GM19023 (cell line): ENCODE measurements around the gene EIF5A.

Source experiments
- ATAC-seq: cut with Tn5 transposase; IDR thresholded peaks from one replicate; pipeline ENCODE4 v1.9.1; 2021; ENCODE audit warnings: mild to moderate bottlenecking, moderate library complexity; ENCODE audit not compliant: unreplicated experiment

Gene EIF5A

DNA sequence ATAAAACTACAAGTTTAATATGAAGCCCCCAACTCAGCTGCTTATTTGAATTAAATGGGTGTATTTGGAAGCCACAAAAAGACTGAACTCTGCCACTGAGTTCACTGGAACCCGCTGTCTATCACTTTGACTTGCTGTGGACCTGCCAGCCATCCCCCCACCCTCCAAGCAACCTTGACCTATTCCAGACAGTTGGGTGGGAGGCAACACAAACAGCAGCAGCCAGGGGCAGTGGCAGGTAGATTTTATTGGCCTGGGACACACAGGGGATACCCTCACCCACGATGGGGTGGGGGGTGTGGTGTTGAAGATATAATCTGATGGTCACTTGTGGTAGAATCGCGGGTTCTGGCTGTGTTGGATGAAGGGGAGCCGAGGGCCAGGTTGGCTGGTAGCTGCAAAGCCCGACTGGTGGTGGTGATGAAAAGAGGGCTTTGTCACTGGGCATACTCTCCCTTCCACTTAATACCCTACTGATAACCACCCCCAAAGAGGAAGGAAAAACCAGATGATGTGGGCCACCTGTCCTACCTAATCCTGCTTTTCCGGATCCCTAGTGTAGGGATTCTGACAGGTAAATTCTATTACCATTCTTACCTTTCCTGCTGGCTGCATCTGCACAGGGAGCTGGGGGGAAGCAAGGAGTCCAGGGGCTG, 5.1 kb downstream of the EIF5A start:
- ATAC-seq: no peak

DNA sequence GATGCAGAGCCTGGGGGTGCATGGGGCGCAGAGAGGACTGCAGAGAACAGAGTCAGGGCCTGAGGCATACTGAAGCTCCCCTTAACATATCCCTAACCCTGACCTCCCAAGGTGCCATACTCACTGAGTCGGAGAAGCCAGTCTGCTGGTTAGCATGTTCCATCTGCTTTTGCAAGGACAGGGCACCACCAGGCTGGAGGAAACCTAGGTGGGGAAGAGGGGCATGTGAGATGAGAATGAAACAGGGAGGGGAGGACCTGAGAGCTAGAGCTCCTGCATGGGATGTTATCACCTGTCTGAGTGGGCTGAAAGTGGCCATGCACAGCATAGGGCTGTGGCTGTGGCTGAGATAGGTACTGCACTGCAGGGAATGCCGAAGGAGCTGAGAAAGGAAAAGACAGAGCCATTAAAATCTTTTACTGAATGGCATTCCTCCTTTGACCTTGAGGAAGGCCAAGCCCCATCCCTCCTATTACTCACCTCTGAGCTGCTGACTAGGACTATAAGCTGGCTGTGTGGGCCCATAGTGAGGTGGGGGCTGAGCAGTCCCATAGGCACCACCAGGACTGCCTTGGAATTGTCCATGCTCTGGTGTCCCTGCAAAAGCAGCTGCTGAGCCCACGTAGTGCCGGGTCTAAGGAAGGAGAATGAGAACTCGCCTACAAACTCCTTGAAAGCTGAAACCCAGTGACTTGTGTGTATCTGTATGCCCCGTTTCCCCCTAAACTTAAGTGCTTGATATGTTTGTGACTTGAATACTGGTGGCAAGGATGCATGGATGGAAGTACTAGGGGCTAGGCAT, 5.9 kb downstream of the EIF5A start:
- no peak for ATAC-seq

DNA sequence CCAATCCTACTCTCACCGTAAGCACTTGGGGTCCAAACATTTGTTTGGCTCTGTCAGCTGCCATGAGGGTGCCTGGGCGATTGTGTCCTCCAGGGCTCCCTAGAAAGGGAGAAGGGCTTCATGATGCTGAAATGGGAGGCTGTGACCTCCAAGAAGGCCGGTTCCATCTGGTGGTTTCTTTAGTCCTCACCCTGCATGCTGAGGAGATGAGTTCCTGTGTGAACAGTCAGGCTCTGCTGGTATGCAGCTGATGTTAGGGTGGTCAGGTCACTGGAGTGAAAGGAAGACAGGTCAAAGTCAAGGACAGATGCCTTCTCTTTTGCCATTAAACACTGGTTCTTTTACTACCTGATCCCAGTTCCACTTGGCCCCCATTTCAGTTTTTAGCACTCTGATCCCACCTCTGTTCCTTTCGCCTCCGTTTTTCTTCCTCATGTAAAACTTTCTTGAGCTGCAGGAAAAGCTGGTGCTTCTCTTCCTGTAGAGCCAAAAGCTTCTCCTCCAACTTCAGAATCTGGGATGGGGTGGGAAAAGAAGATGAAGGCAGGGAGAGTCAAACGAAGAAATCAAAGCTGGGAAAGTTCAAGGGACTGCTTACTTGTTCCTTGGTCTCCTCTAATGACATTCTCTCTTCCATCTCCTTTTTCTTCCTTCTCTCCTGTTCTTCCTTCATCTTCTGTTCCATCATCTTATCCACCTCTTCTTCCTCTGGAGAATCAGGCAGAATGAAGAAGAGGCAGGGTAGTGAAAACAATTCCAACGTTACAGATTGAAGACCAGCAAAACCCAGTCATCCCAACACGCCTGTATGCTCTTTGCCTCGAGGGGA, 6.7 kb downstream of the EIF5A start:
- no peak for ATAC-seq

DNA sequence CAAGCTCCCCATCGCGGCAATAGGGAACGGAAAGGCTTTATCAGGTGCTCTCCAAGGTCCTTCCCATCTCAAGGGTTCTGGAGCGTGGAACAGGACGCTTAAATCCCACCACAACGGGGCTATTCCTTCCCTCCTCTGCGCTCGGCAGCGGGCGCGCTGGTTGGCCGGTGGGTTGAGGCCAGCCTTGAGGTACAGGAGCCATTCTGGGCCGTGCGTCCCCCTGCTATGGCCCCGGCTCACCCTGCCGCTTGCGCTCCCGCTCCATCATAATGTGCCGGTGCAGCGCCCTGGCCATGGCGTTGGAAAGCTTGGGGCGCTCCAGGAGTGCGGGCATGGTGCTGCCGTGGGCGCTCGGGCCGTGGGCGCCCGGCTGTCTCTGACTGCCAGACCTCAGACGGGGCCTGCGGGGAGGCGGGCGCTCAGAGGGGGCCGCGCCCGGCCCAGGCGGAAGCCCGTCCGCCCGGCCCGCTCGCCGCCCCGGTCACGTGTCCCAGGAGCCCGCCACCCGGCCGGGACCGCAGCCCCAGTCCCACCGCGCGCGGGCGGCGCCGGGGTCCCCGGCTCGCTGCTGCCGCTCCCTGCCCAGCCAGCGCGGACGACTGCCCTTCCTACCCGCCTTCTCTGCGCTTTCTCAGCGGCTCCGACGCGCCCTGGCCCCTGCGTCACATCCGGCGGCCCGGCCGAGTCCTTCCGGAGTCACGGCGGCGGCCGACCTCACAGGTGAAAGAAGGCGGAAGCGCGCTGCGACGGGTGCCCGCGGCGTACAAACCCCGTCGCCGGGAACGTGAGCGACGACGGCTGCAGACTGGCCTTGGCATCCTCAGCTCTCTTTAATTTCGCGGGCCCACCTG, 7.5 kb downstream of the EIF5A start, which contains the start of gene GPS2:
GPS2 (minus strand) TSS at position 642 of the 851 bp plus-strand sequence; CDS start at position 334, 308 bp downstream.
- peak; percentile 88 for ATAC-seq

DNA sequence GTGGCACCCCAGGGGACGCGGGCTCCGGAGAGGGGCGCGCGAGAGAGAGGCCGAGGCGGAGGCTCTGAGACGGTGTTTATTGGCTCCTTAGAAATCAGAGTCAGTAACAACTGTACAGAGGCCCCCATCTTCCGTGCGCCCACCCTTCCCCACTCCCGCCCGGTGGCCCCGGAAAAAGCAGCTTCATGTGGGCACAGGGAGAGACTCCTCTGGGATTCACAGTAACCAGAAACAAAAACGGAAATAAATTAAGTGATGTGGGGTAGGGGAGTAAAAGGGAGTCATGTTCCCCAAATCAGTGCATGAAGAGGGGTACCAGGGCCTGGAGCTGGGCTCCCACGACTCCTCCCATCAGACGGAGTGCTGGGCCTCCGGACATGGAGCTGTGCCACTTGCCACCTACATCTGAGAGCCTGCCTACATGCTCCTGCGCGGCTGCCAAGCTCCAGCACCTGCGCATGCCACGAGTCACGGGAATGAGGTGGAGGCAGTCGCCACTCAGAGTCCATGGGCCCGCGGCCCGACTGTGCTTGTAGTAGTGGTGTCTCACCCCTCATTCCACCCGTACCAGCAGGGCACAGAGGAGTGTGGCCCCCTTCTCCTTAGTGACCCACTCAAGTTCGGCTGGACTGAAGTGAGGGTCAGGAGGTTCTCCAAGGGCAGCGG, 8.3 kb downstream of the EIF5A start:
- ATAC-seq: peak; percentile 22

DNA sequence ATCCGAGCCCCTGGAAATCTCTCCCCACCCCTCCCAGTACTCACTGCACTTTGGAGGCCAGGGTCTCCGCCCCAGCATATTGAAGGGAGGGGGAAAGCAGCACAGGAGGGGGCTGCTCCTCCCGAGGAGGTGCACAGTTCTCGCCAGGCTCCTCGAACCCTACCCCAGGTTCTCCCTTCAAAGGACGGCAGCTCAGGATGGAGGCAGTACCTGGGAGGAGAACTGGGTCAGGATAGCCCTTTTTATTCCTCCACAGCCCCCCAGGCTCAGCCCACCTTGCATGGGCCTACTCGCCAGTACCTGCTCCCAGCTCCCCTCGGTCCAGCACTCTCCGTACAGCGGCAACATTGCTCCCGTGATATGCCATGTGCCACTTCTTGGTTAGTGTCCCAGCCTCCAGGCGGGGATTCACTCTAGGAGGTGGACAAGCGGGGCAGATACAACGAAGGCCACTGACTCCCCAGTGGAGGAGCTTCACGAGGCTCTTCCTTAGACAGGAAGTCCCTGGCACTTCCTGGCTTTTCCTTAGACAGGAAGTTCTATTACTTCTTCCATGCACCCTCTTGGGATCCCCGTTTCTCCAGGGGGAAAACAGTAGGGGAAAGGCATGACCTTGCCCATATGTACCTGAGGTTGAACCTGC, 9.9 kb downstream of the EIF5A start:
- ATAC-seq: no peak

DNA sequence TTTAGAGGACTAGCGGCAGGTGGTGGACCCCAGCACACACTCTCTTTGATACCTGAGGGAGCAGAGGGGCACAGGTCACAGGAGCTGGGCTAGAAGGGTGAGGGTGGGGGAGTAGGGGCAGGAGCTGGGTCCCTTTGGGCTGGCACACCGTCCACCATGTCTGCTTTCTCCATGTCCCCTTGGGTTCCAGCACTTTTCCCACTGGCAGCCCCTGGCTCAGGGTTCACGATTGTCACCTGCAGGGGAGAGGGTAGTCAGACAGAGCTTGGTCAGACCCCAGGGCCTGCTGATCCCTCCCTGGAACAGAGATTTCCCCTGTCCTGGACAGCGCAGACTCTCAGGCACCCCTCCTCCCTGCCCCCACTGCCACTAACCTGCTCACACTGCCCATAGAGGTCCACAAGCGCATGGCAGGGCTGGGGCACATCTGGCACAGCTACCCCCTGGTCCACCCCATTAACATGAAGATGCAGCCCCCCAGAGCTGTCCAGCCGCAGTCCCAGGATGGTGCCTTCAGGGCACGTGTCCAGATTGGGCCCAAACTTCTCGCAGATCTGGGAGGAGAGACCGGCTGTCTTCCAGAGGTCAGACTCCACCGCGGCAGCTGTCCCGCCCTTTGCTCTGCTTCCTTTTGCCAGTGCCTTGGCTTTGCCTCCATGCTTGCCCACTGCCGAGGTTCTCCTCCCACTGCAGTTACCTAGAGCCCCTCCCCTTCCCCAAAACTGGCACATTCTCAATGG, 10.9 kb downstream of the EIF5A start:
- ATAC-seq: no peak

DNA sequence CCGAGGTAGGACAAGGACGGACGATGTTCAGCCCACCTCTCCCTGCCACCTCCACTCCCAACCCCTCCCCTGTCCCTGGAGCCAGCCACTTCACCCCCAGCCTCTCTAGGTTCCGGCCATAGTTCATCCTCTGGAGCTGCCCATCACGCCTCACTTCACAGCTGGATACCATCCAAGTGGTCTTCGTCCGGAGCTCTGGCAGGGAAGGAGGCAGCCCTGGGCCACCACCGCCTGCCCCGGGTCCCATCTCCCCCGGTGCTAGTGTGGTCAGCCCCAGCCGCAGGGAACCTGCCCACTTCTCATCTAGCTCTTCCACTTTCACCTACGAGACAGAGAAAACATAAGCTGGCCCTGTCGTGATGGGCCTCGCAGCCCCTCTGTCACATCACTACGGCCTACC, 14.0 kb downstream of the EIF5A start:
- no peak for ATAC-seq

DNA sequence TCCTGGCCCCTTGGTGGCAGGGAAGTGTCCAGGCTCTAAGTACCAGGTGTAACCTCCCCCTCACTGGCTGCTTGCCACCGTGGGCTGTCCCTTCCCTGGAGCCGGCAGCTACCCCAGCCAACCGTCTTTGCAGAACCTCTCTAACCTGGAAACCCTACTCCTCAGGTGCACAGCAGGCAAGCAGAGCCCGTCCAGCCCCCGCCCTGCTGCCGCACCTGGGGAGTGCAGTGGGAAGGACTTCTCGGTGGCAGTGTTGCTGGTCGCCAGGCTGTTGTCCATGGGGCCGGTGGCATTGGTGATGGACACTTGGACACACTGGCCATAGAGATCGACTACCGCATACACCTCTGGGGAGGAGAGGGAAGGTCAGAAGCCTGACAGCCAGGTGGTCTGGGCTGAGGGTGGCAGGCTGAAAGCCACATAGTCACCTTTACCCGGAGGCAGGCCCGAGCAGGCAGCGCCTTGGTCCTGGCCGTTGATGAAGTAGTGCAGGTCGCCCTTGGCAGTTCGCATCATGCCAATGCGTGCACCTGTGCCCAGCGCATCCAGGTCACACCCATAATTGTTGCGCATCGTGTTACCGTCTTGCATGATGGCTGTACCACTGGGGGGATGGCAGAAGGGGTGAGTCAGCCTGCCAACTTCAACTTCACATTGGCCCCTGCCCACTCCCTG, 15.2 kb downstream of the EIF5A start:
- ATAC-seq: no peak

DNA sequence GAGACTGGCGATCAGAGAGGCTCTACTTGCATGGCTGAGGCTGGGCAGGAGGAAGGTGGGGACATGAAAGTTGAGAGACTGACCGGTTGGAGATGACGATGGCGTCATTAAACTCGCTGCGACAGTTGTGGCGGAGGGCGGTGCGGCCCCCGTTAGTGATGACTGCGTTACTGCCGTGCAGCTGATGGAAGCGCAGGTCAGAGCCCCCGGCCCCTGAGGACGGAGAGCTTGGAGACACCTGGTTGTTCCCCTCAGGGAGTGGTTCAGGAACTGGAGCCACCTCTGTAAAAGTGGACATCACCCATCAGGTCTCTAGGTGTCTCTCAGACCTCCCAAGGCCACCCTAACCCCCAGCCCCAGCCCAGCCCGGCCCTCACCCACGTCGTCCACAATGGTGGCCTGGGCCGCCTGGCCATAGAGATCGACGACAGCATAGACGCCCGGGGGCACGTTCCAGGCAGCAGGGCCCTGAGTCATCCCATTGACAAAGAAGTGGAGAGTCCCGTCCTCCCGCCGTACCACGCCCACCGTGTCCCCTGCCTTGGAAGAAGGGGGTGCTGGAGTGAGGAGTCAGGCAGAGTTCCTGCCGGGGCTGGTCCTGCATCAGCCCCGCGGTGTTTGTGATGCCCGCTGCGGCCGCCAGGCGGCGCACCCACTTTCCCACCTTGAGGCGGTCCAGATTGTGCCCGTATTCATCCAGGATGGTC, 16.5 kb downstream of the EIF5A start:
- no peak for ATAC-seq

DNA sequence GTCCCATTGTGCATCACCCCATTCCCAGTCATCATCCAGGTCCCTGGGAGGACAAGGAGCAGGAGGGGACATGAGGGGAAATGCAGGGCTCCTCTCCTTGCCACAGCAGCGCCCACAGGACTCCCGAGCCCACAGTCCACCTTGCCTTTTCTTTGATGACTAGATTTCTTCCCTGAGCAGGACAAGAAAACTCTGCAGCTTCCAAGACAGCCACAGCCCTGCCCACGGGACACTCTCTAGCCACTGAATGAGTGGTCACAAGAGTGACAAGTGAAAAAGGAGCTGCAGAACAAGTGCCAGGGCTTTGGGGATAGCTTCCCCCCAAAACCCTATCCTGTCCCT, 17.0 kb downstream of the EIF5A start:
- ATAC-seq: no peak

DNA sequence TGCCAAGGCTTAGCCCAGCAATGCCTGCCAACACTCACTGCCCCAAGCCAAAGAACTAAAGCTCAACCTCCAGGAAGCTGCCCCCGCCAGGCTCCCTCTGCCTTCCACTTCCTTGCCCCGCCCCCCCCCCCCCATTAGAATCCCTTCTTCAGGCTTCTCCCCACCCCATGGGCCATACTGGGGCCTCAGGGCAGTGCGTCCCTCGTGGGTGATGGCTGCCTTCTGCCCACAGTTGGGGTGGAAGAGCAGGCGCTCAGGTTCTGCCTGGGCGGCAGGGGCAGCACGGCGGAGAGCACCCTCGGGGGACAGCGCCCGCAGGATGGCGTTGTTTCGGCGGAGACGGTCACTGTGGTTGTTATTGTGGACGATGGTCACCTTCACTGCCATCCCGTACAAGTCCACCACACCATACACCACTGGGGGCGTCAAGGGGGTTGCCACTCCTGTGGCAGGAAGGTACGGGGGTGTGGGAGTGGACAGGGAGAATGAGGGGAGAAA, 17.7 kb downstream of the EIF5A start:
- no peak for ATAC-seq

DNA sequence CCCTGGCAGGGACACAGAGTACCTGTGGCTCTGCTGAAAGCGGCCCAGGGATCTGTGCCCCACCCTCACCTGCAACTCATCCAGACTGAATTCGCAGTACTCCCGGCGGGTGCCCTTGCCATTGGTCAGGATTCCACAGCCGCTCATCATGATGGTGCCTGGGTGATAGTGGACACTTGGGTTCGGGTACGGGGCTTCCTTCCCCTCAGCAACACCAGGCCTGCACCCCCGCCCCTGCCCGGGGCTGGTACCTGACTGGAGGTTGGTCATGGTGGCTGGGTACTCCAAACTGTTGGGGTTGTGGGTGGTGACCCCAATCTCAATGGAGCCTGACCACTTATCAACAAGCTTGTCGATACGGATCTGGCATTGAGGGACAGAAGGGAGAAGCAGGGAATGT, 18.8 kb downstream of the EIF5A start:
- ATAC-seq: no peak

DNA sequence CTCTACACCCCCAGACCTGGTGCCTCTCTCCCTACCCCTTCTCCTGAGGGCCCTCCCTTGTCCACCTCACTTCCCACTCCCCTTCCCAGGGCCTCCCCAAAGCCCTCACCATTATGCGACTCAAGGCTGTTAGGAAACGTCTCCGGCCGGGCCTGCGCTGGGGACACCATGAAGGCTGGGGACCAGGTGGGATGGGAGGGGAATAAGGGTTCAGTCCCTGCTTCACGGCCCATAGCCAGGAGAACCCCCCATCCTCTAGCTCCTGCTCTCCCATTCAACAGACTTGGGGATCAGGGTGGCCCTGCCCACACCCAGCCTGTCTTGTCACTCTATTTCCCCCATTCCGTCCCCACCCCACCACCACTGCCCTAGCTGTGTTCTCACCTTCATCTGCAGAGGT, 19.6 kb downstream of the EIF5A start:
- no peak for ATAC-seq

DNA sequence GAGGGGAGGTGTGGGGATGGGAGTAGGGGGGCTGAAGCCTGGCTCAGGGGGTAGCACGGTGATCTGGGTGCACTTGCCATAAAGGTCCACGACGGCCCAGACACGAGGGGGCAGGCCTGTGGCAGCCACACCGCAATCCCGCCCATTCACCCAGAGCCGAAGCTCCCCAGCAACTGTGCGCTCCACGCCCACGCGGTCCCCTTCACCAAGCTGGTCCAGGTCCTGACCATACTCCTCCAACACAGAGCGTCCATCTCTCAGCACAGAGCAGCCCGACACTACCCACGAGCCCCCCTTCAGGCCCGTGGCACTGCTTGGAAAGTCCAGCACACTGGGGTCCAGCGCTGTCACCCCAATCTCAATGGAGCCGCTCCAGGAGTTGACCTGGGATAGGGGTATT, 20.1 kb downstream of the EIF5A start:
- ATAC-seq: no peak

DNA sequence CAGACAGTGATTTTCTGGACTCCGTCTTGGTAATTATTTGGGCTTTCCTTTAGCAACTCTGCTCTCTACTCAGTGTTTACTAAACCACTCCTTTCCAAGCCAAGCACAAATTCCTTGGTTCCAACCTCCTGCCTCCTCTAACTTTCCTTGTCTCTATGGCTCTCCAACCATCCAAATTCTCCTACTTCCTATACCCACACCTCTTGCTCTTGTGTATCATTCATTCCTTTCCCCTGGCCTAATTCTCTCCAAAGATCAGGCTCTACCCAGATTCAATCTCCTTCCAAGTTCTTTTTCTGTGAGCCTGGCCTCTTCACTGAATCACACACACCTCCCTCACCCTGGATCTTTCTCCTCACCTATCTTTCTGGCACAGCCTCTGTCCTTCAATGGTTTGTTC, 20.6 kb downstream of the EIF5A start:
- no peak for ATAC-seq

DNA sequence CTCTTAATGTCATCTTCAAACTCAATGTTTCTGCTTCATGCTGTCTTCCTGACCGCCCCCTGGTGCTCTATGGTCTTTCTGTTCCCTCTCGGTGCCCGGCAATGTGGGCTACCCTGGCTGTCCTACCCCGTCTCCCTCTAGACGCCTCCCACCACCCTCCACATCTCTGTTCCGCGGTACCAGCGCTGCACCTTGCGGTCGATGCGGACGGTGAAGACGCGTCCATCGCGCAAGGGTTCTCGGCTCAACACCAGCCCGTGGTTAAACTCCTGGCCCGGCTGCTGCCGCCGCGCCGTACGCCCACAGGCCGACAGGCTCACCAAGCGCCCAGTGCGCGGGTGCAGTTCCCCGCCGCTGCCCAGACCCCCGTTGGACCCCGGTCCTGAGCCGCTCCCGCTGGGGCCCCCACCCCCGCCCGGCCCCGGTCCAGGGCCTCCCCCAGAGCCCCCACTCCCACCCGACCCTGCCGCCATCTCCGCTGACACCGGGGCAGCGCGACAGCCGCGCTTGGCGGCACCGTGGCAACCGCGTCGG, 21.5 kb downstream of the EIF5A start, which contains the start of gene NEURL4:
NEURL4 (minus strand) TSS at position 496 of the 534 bp plus-strand sequence; CDS start at position 473, 23 bp downstream.
- peak; percentile 5 for ATAC-seq
